ENCODE results near the gene DGKD. TPM values are rescaled to one million over a fixed set of nuclear protein-coding genes. Genes with fewer than 3 reads are reported as not detected.

DGKD gene
- total RNA-seq, 2 experiments from 2014 or later = 44.2 to 46.4 TPM

GRCh38 chr2:233436691-233437438 is 82.6 kb downstream of the DGKD start:
- no peak for DNase-seq
- Mint-ChIP-seq H3K27ac (no peak overlapping the region), H3K4me3 (no peak overlapping the region), H3K9me3 (no peaks in the 10 kb centered on the region), H3K4me1 (ENCODE audit: low read depth) (peaks cover 5% of the 10 kb centered on the region), H3K36me3 (peaks cover 8% of the 10 kb centered on the region), H3K27me3 (no peaks in the 10 kb centered on the region)
- CTCF ChIA-PET = interaction anchor here (1.8 to 2.0 kb wide), 2 partner anchors 32 to 33 kb away, joined by 6 to 10 read pairs; no protein-coding TSS in a partner anchor
- POLR2A ChIA-PET = no interaction called here
- intact Hi-C loops (cut with micrococcal nuclease) = no loop called here

DNA sequence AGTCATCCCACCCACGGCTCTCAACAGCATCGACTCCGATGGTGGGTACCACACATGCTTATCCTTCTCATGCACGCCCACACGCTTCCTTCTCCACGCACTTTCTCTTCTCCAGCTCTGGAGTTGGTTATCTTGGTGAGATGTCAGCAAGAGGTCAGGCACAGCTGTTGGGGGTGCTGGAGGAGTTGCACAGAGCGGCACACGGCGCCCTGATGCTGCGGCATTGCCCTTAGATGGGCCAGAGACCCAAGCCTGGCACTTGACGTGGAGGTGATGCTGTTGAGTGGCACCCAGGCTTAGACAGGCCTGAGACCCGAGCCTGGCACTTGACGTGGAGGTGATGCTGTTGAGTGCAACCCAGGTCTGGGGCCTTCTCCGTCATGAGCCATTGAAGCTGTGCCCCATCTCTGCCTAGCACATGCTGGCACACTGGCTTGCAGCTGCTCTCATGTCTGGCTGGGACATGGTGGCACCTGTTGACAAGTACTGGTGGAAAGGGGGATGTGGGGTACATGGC is 83.2 kb downstream of the DGKD start:
- H3K4me3 Mint-ChIP-seq = no peak overlapping the region
- H3K9me3 Mint-ChIP-seq = no peaks in the 10 kb centered on the region
- POLR2A ChIA-PET = no interaction called here
- H3K27me3 Mint-ChIP-seq = no peaks in the 10 kb centered on the region
- CTCF ChIA-PET = interaction anchor here (1.8 kb wide), 1 partner anchor 34 kb away, joined by 6 read pairs; no protein-coding TSS in a partner anchor
- DNase-seq = no peak
- peaks cover 9% of the 10 kb centered on the region for H3K36me3 Mint-ChIP-seq
- intact Hi-C loops (cut with micrococcal nuclease) = no loop called here
- H3K4me1 Mint-ChIP-seq (ENCODE audit: low read depth) = peaks cover 5% of the 10 kb centered on the region
- H3K27ac Mint-ChIP-seq = no peak overlapping the region

- DNase-seq = no peak
- Mint-ChIP-seq H3K27me3 (no peaks in the 10 kb centered on the region), H3K27ac (no peak overlapping the region), H3K36me3 (peaks cover 11% of the 10 kb centered on the region), H3K4me1 (ENCODE audit: low read depth) (peaks cover 9% of the 10 kb centered on the region), H3K4me3 (no peak overlapping the region), H3K9me3 (no peaks in the 10 kb centered on the region)
- ChIA-PET POLR2A (no interaction called here), CTCF (interaction anchor here (1.3 to 1.8 kb wide), 2 partner anchors 11 to 35 kb away, joined by 4 to 6 read pairs; no protein-coding TSS in a partner anchor)
- intact Hi-C loops (cut with micrococcal nuclease) = no loop called here
Observed at GRCh38 chr2:233438573-233439147, 84.4 kb downstream of the DGKD start.

DNA sequence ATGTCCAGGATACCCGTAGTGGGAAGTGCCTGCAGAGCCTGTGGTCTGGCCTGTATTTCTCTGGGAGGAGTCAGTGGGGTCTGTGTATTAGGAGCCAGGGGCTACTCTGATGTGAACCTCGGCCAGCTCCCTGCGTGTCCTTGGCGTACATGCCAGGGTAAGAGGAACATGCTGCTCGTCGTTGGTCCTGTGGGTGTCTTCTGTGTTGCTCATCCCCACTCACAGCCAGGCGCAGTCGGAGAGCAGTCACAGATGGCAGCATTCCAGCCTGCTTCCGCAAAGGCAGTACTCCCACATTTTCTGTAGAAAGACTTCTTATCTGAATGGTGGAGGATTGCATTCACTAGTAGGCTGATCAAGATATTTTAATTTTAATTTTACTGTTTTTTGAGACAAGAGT is 84.9 kb downstream of the DGKD start:
- Mint-ChIP-seq H3K9me3 (no peaks in the 10 kb centered on the region), H3K36me3 (peaks cover 11% of the 10 kb centered on the region), H3K4me3 (no peak overlapping the region), H3K27ac (no peak overlapping the region), H3K27me3 (no peaks in the 10 kb centered on the region), H3K4me1 (ENCODE audit: low read depth) (peaks cover 9% of the 10 kb centered on the region)
- ChIA-PET POLR2A (no interaction called here), CTCF (interaction anchor here (1.2 to 8.1 kb wide), 4 partner anchors 11 to 43 kb away, joined by 3 to 287 read pairs (median 5); no protein-coding TSS in a partner anchor)
- intact Hi-C loops (cut with micrococcal nuclease) = no loop called here
- no peak for DNase-seq

DNA sequence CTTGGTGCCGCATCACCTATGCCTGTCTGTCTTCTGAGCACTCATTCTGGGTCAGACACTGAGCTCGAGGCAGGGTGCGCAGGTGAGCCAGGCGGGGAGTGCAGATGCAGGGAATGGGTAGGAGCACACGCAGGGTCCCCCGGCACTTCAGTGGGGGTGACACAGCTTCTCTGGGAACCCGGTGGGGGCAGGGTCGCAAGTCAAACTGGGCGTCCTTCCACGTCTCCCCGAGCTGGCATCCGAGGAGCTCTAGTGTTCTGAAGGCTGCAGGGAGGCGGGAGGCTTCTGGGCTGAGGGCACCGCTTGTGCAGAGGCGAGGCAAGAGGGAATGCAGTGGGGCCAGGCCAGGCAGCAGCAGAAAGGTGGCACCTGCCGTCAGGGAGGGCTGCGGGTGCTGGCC is 86.0 kb downstream of the DGKD start:
- no peak overlapping the region for H3K27ac Mint-ChIP-seq

DNA sequence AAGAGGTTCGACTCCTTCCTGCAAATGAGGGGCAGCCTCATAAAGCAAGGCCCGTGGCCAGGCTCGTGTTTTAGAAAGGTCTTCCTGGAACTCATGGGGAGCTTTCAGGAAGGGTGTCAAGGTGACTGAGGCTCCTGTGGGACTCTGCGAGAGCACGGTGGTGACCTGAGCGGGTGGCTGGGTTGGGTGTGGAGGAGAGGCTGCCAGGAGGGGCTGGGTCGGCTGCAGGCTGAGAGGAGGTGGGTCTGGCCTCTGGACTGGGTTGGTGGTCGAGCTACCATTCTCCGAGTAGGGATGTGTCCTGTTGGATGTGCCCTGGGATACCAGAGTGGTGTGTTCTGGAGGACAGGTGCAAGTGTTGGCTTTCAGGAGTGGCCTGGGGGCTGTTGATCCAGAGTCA is 86.4 kb downstream of the DGKD start:
- Mint-ChIP-seq H3K4me3 (no peak overlapping the region), H3K27ac (peak overlapping the region; percentile 74), H3K4me1 (ENCODE audit: low read depth) (peaks cover 9% of the 10 kb centered on the region), H3K9me3 (no peaks in the 10 kb centered on the region), H3K27me3 (no peaks in the 10 kb centered on the region), H3K36me3 (peaks cover 14% of the 10 kb centered on the region)
- no peak for DNase-seq
- intact Hi-C loops (cut with micrococcal nuclease) = loop anchor here (5.0 kb wide), 2 partner anchors 88 to 168 kb away; partner anchors contain the start of gene DGKD
- ChIA-PET POLR2A (no interaction called here), CTCF (interaction anchor here (8.1 kb wide), 1 partner anchor 37 kb away, joined by 287 read pairs; no protein-coding TSS in a partner anchor)

More for the DNA sequence above, 86.0 kb downstream of the DGKD start:
- H3K36me3 Mint-ChIP-seq = peaks cover 11% of the 10 kb centered on the region
- H3K9me3 Mint-ChIP-seq = no peaks in the 10 kb centered on the region
- H3K4me3 Mint-ChIP-seq = no peak overlapping the region
- ChIA-PET CTCF (interaction anchor here (1.2 to 8.1 kb wide), 2 partner anchors 37 to 44 kb away, joined by 3 to 287 read pairs; no protein-coding TSS in a partner anchor), POLR2A (no interaction called here)
- H3K4me1 Mint-ChIP-seq (ENCODE audit: low read depth) = peaks cover 9% of the 10 kb centered on the region
- DNase-seq = no peak
- no peaks in the 10 kb centered on the region for H3K27me3 Mint-ChIP-seq
- intact Hi-C loops (cut with micrococcal nuclease) = loop anchor here (5.0 kb wide), 2 partner anchors 88 to 168 kb away; partner anchors contain the start of gene DGKD

DNA sequence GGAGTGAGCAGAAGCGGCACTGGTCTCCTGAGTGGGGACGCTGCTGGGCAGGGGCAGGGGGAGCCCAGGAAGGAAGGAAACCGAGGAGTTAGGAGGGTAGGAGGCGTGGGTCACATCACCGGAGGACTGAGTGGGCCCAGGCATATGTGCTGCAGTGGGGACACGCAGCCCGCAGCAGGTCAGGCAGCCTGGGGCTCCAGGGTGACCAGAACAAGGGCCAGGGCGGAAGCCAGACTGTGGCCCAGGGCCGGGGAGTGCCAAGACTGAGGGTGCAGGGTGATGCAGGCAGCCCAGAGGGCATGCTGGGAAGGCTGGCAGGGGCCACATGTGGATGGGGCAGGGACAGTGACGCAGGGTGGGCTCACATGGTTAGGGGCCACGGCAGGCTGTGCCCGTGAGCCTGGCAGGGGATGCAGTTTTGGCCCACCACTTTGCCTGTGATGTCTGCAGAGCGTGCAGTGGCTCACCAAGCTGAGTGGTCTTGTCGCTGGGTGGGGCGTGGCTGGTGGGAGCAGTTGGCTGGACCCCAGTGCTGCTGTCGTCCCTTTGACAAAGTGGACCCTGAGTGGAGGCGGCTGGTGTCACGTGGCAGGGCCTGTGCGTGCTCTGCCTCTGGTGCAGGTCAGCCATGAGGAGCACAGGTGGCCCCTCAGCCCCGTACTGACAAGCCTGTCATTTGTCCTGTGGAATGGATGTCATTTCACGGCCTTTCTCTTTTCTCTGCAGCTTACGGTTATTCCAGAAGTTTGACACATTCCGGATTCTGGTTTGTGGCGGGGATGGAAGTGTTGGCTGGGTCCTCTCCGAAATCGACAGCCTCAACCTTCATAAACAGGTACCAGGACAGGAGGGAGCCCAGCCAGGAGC is 87.1 kb downstream of the DGKD start:
- Mint-ChIP-seq H3K4me1 (ENCODE audit: low read depth) (peaks cover 9% of the 10 kb centered on the region), H3K4me3 (no peak overlapping the region), H3K27ac (peak overlapping the region; percentile 74), H3K27me3 (no peaks in the 10 kb centered on the region), H3K9me3 (no peaks in the 10 kb centered on the region), H3K36me3 (peaks cover 15% of the 10 kb centered on the region)
- ChIA-PET POLR2A (no interaction called here), CTCF (interaction anchor here (0.8 to 8.1 kb wide), 2 partner anchors 13 to 38 kb away, joined by 4 to 287 read pairs; no protein-coding TSS in a partner anchor)
- intact Hi-C loops (cut with micrococcal nuclease) = loop anchor here (5.0 kb wide), 2 partner anchors 89 to 169 kb away; partner anchors contain the start of gene DGKD
- DNase-seq = no peak

- ChIA-PET POLR2A (no interaction called here), CTCF (interaction anchor here (0.8 to 8.1 kb wide), 2 partner anchors 14 to 38 kb away, joined by 4 to 287 read pairs; no protein-coding TSS in a partner anchor)
- intact Hi-C loops (cut with micrococcal nuclease) = loop anchor here (5.0 kb wide), 2 partner anchors 90 to 170 kb away; partner anchors contain the start of gene DGKD
- Mint-ChIP-seq H3K36me3 (peaks cover 13% of the 10 kb centered on the region), H3K9me3 (no peaks in the 10 kb centered on the region), H3K27ac (peak overlapping the region; percentile 11), H3K4me3 (no peak overlapping the region), H3K4me1 (ENCODE audit: low read depth) (peaks cover 9% of the 10 kb centered on the region), H3K27me3 (no peaks in the 10 kb centered on the region)
- no peak for DNase-seq
Observed at GRCh38 chr2:233442028-233442310, 87.7 kb downstream of the DGKD start.

- DNase-seq = peak; percentile 88
- no peaks in the 10 kb centered on the region for H3K27me3 Mint-ChIP-seq
- no peak overlapping the region for H3K4me3 Mint-ChIP-seq
- H3K9me3 Mint-ChIP-seq = no peaks in the 10 kb centered on the region
- peaks cover 19% of the 10 kb centered on the region for H3K36me3 Mint-ChIP-seq
- intact Hi-C loops (cut with micrococcal nuclease) = loop anchor here (1.0 to 5.0 kb wide), 3 partner anchors 39 to 171 kb away; partner anchors contain the start of gene DGKD
- peaks cover 9% of the 10 kb centered on the region for H3K4me1 Mint-ChIP-seq (ENCODE audit: low read depth)
- ChIA-PET POLR2A (interaction anchor here (1.1 kb wide), 1 partner anchor 39 kb away, joined by 7 read pairs; no protein-coding TSS in a partner anchor), CTCF (interaction anchor here (0.5 to 8.1 kb wide), 32 partner anchors 9 to 732 kb away, joined by 3 to 287 read pairs (median 4); partner anchors contain the start of genes ATG16L1 and DGKD)
- H3K27ac Mint-ChIP-seq = no peak overlapping the region
Observed at GRCh38 chr2:233443511-233444183, 89.4 kb downstream of the DGKD start.

GRCh38 chr2:233444501-233444900 is 90.2 kb downstream of the DGKD start:
- H3K27ac Mint-ChIP-seq = no peak overlapping the region
- H3K36me3 Mint-ChIP-seq = peaks cover 22% of the 10 kb centered on the region
- intact Hi-C loops (cut with micrococcal nuclease) = loop anchor here (5.0 kb wide), 2 partner anchors 92 to 172 kb away; partner anchors contain the start of gene DGKD
- ChIA-PET CTCF (interaction anchor here (1.3 to 8.1 kb wide), 9 partner anchors 12 to 267 kb away, joined by 4 to 287 read pairs (median 7); partner anchors contain the start of gene ATG16L1), POLR2A (no interaction called here)
- no peak for DNase-seq
- peaks cover 9% of the 10 kb centered on the region for H3K4me1 Mint-ChIP-seq (ENCODE audit: low read depth)
- H3K27me3 Mint-ChIP-seq = no peaks in the 10 kb centered on the region
- no peak overlapping the region for H3K4me3 Mint-ChIP-seq
- H3K9me3 Mint-ChIP-seq = no peaks in the 10 kb centered on the region

All from activated CD4-positive, alpha-beta memory T cell treated with anti-CD3 and anti-CD28 coated beads for 36 hours (primary cell).